ENCODE results near the gene AADAT.
A peak's percentile ranks its signal among the peaks of the same experiment; 100 is the strongest.

Gene AADAT

DNA sequence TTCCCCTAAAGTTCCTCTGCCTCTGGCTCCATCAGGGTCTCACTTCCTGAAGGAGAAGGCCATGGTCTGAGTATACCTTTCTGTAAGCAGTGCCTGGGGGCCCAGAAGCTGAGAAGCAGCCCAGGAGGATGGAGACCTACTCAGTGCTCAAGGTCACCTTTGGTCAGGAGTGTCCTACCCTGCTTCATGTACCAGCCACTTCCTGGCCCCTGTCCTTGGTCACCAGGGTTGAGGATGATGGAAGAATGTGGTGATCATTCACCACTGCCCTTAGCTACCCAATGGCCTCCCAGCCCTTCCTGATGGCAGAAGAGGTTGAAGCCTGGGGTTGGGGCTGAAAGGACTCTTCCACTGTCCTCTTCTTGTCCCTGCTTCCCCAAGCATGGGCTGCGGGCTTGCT lies 54.5 kb downstream of the AADAT start:
- DNase-seq (ENCODE audit: low read depth in 2 of 2), result no peak

DNA sequence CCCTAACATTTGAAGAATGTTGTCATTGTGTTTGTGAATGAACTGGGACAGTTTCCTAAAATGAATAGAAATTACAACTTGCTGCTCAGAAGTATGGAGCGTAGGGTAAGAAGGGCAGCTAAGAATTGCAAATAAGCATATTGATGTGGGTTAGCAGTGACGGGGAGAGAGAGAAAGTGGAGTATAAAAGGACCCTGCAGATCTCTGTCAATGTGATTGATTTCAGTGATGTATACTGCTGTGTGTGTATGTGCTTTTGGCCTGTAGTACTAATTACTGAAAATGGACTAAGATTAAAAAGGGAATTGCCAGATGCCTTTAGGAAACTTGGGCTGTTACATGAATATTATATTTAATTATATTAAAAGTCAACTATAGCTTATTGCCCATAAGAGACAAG lies 55.8 kb downstream of the AADAT start:
- no peak for DNase-seq (ENCODE audit: low read depth in 2 of 2)

DNA sequence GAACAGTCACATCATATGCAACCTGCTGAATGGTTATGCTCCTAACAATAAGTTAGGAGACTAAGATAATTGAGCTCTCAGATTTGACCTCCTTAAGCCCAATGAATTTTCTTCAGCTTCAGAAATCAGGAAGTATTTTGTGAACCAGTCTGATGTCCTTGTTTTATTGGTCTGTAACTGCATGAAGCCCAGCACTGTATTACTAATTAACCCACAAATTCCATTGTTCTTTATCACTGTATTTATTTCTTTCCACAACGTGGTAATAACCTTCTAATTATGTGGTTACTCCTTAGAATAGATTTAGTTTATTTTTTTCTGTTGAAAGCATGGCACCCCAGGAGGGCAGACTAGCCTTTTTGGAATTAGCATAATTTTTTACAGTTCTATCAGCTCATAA lies 59.6 kb downstream of the AADAT start:
- no peak for DNase-seq (ENCODE audit: low read depth in 2 of 2)

DNA sequence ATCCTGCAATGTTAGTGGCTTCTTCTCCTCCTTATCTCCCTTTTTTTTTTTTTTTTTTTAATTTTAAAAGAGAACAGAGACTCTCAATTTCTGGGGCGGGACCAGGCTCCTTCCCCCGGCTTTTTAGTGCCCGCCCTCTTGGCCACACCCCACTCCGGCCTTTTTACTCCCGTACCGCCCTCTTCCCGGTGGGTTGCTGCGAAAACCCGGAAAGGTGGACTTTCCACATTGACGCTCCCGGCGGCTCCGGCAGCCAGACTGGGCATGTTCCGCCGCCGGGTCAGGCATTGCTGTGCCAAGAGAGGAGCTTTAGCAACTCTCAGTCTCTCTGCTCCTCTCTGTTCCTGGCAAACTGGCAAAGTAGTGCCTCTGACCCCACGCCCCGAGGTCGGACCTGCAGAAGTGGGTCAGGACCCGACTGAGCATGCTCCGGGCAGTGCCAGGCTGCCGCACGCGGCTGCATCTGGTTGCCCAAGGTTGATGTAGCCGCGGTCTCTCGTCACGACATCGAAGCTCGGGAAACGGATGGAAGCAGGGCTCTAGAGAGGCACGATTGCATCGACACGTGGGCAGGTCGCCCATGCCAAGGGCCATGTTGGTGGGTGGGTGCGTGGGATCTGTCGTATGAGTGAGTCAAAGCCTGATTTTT lies 62.5 kb downstream of the AADAT start:
- DNase-seq (ENCODE audit: low read depth in 2 of 2), result peak; percentile 94 to 97

DNA sequence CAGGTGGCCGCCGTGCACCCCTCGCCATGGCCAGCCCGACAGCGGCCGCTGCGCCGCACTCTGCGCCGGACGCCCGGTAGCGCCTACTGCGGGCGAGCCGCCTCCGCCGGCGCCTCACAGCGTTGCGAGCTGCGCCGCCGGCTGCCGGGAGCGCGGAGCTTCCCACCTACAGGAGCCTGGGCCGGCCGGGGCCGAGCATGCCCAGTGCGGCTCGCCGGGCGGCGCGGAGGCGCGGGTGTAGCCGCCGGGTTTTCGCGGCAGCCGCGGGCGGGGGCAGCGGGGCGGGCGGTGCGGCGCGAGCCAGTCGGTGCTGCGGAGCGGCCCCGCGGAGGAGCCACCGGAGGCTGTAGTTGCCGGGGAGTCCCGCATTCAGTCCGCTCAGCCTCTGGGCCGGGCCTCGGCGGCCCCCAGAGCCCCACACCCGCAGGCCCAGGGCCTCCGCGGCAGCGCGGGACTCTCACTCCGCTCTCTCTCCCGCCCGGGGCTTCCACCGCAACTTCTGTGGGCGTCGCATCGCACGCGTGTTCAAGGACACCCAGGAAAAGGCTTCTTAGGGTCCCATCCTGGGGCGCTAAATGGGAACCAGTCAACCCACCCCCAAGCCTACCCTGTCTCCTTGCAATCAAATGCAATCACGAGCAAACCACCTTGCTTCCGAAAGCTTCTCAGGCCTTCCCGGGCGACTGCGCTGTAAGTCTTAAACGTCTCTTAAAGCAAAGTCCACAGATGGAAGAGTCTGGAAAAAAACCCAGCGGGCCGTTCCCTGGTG lies 63.3 kb downstream of the AADAT start, which contains the start of gene MFAP3L:
MFAP3L (minus strand) TSS at position 143 of the 769 bp plus-strand sequence. CDS start 20,518 bp downstream, outside the sequence.
- DNase-seq (ENCODE audit: low read depth in 2 of 2), result peak; percentile 78 to 86

DNA sequence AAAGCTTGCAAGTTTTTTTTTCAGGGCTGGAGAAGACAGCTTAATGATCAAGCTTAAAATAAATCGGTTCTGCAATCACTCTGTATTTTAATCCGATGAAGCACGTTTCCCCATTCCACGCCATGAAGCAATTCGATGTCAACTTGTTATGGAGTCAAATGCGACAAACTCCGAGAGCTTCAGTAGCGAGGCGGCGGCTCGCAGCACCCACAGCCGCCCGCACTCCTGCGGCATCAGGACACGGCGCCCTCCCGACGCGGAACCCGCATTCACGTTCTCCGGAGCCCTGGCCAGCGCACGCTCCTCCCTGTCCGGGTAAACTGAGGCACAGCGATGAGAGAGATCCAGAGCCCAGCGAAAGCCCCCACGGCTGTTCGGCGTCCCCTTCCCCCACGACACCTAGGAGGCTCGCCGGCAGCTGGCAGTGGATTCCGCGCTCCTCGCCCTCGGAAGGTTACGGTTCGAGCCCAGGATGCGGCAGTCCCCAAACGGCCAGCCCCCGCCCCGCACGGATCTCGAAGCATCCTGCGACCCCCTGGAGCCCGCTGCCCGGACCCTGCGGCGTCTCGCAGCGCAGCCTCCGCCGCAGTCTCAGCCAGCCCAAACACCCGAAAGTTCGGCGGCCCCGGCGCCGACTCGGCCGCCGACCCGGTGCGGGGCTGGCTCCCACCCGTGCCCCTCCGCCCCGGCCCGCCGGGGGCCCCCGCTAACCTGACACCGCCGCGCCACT lies 64.1 kb downstream of the AADAT start:
- no peak for DNase-seq (ENCODE audit: low read depth in 2 of 2)

DNA sequence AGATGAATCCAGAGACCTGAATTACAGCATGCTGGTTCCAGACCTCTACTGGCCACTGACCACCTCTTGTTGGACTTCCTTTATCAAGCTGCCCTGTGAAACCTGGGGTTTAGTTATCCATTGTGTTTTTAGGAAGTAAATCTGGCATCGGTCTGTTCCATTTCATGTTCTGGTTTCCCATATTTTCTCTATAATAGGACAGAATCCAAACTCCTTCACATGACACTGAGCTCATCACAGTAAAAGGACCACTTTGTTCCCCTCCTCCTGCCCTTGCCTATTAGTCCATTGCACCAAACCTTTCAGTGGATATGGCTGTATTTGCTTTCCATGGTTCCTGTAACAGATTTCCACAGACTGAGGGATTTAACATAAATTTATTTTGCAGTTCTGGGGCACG lies 67.5 kb downstream of the AADAT start:
- no peak for DNase-seq (ENCODE audit: low read depth in 2 of 2)

DNA sequence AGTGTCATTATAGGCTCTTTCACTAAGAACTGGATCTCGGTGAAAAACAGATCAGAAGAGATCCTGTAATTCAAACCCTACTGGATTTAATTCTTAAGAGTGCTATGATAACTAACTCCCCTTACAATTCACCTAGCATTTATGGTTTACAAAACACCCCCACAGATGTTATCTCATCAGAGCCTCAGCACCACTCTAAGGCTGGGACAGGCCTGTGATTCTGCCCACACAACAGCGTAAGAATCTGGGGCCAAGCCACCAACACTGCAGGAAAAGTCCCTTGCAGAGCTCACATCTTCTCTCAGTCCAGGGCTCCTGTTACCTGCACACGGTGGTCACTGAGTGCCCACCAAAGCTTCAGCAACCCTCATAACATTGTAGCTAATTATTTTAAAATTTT lies 72.5 kb downstream of the AADAT start:
- no peak for DNase-seq (ENCODE audit: low read depth in 2 of 2)

DNA sequence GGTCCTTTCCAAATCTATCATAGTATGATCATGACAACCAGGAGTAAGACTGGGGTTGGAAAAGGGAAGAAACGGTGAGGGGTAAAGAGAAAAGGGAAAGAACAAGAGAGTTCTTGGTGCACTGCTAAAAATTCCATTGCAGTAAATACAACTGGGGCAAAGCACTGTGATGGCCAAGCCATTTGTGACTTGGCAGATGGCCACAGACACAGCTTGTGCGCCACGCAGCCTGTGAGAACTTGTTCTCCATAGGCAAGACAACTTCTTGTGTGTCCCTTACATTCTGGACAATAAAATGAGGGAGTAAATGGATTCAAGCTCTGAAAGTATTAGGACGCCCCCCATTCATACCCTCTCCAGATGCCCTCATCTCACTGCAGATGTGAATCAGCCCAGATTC lies 74.5 kb downstream of the AADAT start:
- DNase-seq (ENCODE audit: low read depth in 2 of 2), result no peak

DNA sequence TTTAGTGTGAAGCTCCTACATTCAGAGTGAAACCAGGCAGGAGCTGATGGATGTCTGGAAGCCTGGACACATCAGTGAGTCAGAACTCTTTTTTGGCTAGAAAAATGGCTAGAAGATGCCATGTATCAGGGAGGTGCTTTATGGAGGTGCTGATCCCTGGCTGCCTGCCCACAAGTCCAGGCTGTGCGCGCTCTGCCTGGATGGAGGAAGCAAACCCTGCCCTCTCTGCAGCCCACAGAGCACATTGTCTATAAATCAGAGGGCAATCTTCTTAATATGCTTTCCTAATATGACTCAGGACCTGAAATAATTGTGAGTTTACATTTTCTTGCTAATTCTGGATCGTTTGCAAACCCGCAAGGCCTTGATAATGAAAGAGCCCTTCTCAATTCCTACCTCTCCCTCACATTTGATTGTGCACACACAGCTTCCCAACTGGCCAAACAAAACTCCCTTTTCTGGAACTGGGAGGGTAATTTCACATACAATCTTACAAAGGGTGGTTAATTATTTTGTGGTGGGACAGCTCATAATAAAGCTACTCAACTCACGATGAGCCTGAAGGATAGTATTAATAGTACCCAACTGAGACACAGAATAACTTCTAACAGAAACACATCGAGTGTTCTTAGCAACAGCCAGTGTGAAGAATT lies 75.3 kb downstream of the AADAT start:
- DNase-seq (ENCODE audit: low read depth in 2 of 2), result peak in 1 of 2 experiments; percentile 34

DNA sequence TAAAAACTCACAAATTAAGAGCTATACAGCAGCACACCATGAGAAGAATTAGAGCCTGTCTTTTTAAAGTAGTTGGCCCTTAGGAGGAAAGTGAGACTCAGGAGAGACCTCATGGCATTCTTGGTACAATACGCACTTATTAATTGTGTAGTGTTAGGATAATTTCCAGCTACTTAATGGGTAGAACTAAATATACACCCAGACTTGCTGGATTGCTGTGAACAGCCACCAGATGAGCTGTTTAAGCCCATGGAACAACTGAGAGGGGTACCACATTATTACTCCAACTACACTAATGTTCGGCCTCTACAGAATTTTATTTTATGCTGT lies 77.2 kb downstream of the AADAT start:
- no peak for DNase-seq (ENCODE audit: low read depth in 2 of 2)

DNA sequence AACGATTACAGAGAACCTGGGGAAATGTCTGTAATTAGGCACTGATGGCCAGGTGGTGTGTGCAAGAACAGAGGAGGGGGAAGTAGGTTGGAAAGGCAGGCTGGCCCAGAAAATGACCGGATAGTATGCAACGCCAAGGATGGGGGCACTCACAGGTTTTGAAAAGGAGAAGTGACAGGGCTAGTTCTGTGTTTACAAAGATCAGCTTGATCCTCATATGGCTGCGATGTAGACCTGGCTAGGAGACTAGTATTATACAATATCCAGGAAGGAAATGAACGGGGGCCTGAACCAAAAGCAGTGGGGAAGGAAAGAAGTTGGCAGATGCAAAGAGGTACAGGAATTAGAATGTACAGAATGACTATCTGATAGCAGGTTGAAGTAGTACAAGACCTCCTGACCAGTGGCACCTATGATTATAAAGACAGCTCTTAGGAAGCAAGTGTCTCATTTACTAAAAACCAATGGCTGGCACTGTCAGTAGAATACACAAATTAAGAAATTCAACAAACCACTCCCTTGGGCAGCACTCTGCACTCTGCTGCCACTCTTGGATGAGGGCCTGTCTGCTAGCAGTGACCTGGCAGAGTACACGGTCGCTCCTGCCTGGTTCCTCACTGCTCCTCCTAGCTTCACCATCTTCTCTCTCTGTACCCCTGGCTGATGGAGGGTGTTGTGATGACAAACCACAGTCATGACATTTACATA lies 77.7 kb downstream of the AADAT start:
- DNase-seq (ENCODE audit: low read depth in 2 of 2), result no peak

All from fibroblast of skin of left quadriceps (primary cell).